Fibroblast of lung (primary cell): Measurements from ENCODE around the gene MDN1.

ENCODE experiments used
- CTCF ChIP-seq, 2 donors: IDR thresholded peaks in 1 of 2; conservative IDR thresholded peaks in 1 of 2; 1 replicate in 1 of 2; 2 replicates in 1 of 2; pipeline ENCODE4 v1.5.1; 2011 to 2012; ENCODE audit warnings: low read length in 2 of 2, control low read depth in 1 of 2, inconsistent platforms in 1 of 2, low read depth in 1 of 2, mild to moderate bottlenecking in 1 of 2
- EZH2 ChIP-seq: IDR thresholded peaks from 2 replicates; pipeline ENCODE4 v1.5.1; 2012; ENCODE audit warnings: low read length, control low read depth, mild to moderate bottlenecking; ENCODE audit errors: missing control alignments

GRCh38 chr6:89615882-89616281, 203.7 kb downstream of the MDN1 start:
- TF ChIP-seq CTCF (conservative IDR thresholded peaks at IDR 0.05 in 1 of 2, IDR thresholded peaks at IDR 0.05 in 1 of 2; ENCODE audit: low read depth in 1 of 2, low read length in 2 of 2) (no peak), EZH2 (no peak)
